ENCODE measurements around the gene HNRNPA3. TPM values are rescaled to one million over a fixed set of nuclear protein-coding genes. Genes with fewer than 3 reads are reported as not detected.
A peak's percentile ranks its signal among the peaks of the same experiment; 100 is the strongest.

HNRNPA3 gene
- total and polyA plus RNA-seq, 2 of the 13 experiments (the other 11 are each of a cell fraction or from before 2014, with no cell fraction given), result 73.3 to 97.7 TPM

GRCh38 chr2:177187631-177188312 is 24.8 kb upstream of the HNRNPA3 start (continued):
- TF ChIP-seq MLXIP (CRISPR knock-in tag; IDR thresholded peaks at IDR 0.05; ENCODE audit: borderline replicate concordance) (no peak), ZNF335 (CRISPR knock-in tag; IDR thresholded peaks at IDR 0.05) (0 out of 2 replicates have a peak, but pooled peaks have one; percentile 65), ZKSCAN8 (CRISPR knock-in tag; IDR thresholded peaks at IDR 0.05; ENCODE audit: borderline replicate concordance) (peak; percentile 84), TBX3 (IDR thresholded peaks at IDR 0.05; ENCODE audit: borderline replicate concordance) (peak; percentile 95), ZNF18 (CRISPR knock-in tag; IDR thresholded peaks at IDR 0.05; ENCODE audit: insufficient replicate concordance) (no peak), ZNF350 (CRISPR knock-in tag; IDR thresholded peaks at IDR 0.05; ENCODE audit: borderline replicate concordance, low read depth) (peak; percentile 91), CREM (IDR thresholded peaks at IDR 0.05) (peak; percentile 74; the same call in 1 of the 2 replicates), CREM (CRISPR knock-in tag; IDR thresholded peaks at IDR 0.05) (no peak), ZNF709 (CRISPR knock-in tag; IDR thresholded peaks at IDR 0.05) (no peak), HMG20A (CRISPR knock-in tag; IDR thresholded peaks at IDR 0.05; ENCODE audit: borderline replicate concordance) (peak; percentile 92; the same call in 1 of the 2 replicates), ZNF597 (CRISPR knock-in tag; IDR thresholded peaks at IDR 0.05) (no peak), ZNF33A (CRISPR knock-in tag; IDR thresholded peaks at IDR 0.05; ENCODE audit: borderline replicate concordance) (no peak), FOSL1 (CRISPR knock-in tag; IDR thresholded peaks at IDR 0.05; ENCODE audit: borderline replicate concordance) (no peak), CHD4 (IDR thresholded peaks at IDR 0.05; ENCODE audit: borderline replicate concordance, low read length) (no peak), ZNF564 (CRISPR knock-in tag; IDR thresholded peaks at IDR 0.05) (peak; percentile 81), HOXA9 (CRISPR knock-in tag; IDR thresholded peaks at IDR 0.05; ENCODE audit: borderline replicate concordance) (no peak), ZBTB20 (CRISPR knock-in tag; IDR thresholded peaks at IDR 0.05; ENCODE audit: borderline replicate concordance, low read depth) (peak; percentile 93), HMGXB3 (CRISPR knock-in tag; IDR thresholded peaks at IDR 0.05; ENCODE audit: borderline replicate concordance) (peak; percentile 80; the same call in 1 of the 2 replicates), ZNF530 (CRISPR knock-in tag; IDR thresholded peaks at IDR 0.05; ENCODE audit: low read depth) (no peak), ISL2 (CRISPR knock-in tag; IDR thresholded peaks at IDR 0.05) (peak; percentile 88)

All from HepG2 (cell line).